ENCODE data around the gene CLEC4E. TPM values are rescaled to one million over a fixed set of nuclear protein-coding genes. Genes with fewer than 3 reads are reported as not detected.
"Not testable (repeated sequence)": the region's sequence is repeated elsewhere in the genome, so short reads cannot be mapped to it uniquely, and the experiment has no call there.

CLEC4E gene
- total RNA-seq: not detected

GRCh38 chr12:8540831-8541230, at the start of gene CLEC4E:
TSS of gene CLEC4E (minus strand) at chr12:8540905. CDS start at chr12:8540797, 108 bp downstream.
- not testable (repeated sequence) for FAIRE-seq; DNase-seq (ENCODE audit: low spot score in 2 of 2)

- DNase-seq (ENCODE audit: low spot score in 2 of 2): no peak
- no peak for FAIRE-seq
Observed at GRCh38 chr12:8589679-8590078, 49.0 kb upstream of the CLEC4E start.

- not testable (repeated sequence) for FAIRE-seq; DNase-seq (ENCODE audit: low spot score in 2 of 2)
Observed at GRCh38 chr12:8584478-8584877, 43.8 kb upstream of the CLEC4E start.

- DNase-seq (ENCODE audit: low spot score in 2 of 2) (no peak), FAIRE-seq (no peak)
Observed at GRCh38 chr12:8584004-8584403, 43.3 kb upstream of the CLEC4E start.

GRCh38 chr12:8581098-8581784, 40.5 kb upstream of the CLEC4E start:
- DNase-seq (ENCODE audit: low spot score in 2 of 2) (no peak), FAIRE-seq (no peak)

GRCh38 chr12:8577879-8578278, 37.2 kb upstream of the CLEC4E start:
- FAIRE-seq: no peak
- no peak for DNase-seq (ENCODE audit: low spot score in 2 of 2)

GRCh38 chr12:8572507-8572906, 31.8 kb upstream of the CLEC4E start:
- FAIRE-seq (no peak), DNase-seq (ENCODE audit: low spot score in 2 of 2) (no peak)

GRCh38 chr12:8566525-8566924, 25.8 kb upstream of the CLEC4E start:
- no peak for FAIRE-seq
- DNase-seq (ENCODE audit: low spot score in 2 of 2): no peak

- not testable (repeated sequence) for DNase-seq (ENCODE audit: low spot score in 2 of 2); FAIRE-seq
Observed at GRCh38 chr12:8566052-8566451, 25.3 kb upstream of the CLEC4E start.

GRCh38 chr12:8564656-8565055, 24.0 kb upstream of the CLEC4E start:
- DNase-seq (ENCODE audit: low spot score in 2 of 2): no peak
- no peak for FAIRE-seq

- FAIRE-seq (no peak), DNase-seq (ENCODE audit: low spot score in 2 of 2) (no peak)
Observed at GRCh38 chr12:8563356-8563755, 22.7 kb upstream of the CLEC4E start.

- no peak for FAIRE-seq
- DNase-seq (ENCODE audit: low spot score in 2 of 2): no peak
Observed at GRCh38 chr12:8562310-8562709, 21.6 kb upstream of the CLEC4E start.

GRCh38 chr12:8561011-8561410, 20.3 kb upstream of the CLEC4E start:
- DNase-seq (ENCODE audit: low spot score in 2 of 2) (no peak), FAIRE-seq (no peak)

- FAIRE-seq (no peak), DNase-seq (ENCODE audit: low spot score in 2 of 2) (no peak)
Observed at GRCh38 chr12:8559676-8560075, 19.0 kb upstream of the CLEC4E start.

- FAIRE-seq (no peak), DNase-seq (ENCODE audit: low spot score in 2 of 2) (no peak)
Observed at GRCh38 chr12:8556531-8557097, 15.9 kb upstream of the CLEC4E start.

- DNase-seq (ENCODE audit: low spot score in 2 of 2) (no peak), FAIRE-seq (no peak)
Observed at GRCh38 chr12:8554451-8555195, 13.9 kb upstream of the CLEC4E start.

- DNase-seq (ENCODE audit: low spot score in 2 of 2) (no peak), FAIRE-seq (no peak)
Observed at GRCh38 chr12:8553088-8553627, 12.5 kb upstream of the CLEC4E start.

- FAIRE-seq (no peak), DNase-seq (ENCODE audit: low spot score in 2 of 2) (no peak)
Observed at GRCh38 chr12:8549381-8549780, 8.7 kb upstream of the CLEC4E start.

GRCh38 chr12:8548192-8548591, 7.5 kb upstream of the CLEC4E start:
- DNase-seq (ENCODE audit: low spot score in 2 of 2): no peak
- no peak for FAIRE-seq

- no peak for DNase-seq (ENCODE audit: low spot score in 2 of 2)
- FAIRE-seq: no peak
Observed at GRCh38 chr12:8547645-8548044, 6.9 kb upstream of the CLEC4E start.

- DNase-seq (ENCODE audit: low spot score in 2 of 2) (no peak), FAIRE-seq (no peak)
Observed at GRCh38 chr12:8546591-8546990, 5.9 kb upstream of the CLEC4E start.

All from frontal cortex (tissue), 4 donors.